HG02943 (cell line): ENCODE results near the gene CDC42BPB.

Source experiments
- ATAC-seq: cut with Tn5 transposase; IDR thresholded peaks from one replicate; pipeline ENCODE4 v1.9.1; 2021; ENCODE audit warnings: mild to moderate bottlenecking, low read depth, moderate library complexity; ENCODE audit not compliant: unreplicated experiment

Gene CDC42BPB

DNA sequence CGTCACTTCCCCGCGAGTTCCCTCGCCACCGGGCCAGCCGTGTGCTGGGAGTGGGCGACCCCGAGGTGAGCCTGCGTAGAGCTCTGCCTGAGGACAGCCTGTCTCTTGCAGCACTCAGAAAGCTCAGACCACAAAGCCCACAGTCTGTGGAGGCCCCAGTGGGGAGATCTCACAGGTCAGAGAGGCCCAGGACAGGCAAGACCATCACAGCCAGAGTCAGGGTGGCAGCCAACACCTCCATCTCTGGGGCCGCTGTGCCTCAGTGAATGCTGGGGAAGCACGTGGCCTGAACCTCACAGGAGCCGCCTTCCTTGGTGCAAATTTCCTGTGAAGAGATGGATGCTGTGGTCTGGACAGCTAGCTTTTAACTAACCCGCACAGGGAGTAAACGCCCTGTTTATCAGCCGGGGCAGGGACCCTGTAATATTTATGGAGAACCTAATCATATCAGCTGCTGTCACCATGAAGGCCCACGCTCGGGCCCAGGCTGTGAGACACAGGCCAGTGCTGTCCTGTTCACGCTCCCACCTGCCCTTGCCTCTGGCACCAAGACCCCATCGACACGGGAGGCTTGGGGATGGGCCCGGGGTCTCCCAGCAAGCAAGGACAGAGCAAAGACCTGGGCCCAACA, 56.9 kb downstream of the CDC42BPB start:
- no peak for ATAC-seq

DNA sequence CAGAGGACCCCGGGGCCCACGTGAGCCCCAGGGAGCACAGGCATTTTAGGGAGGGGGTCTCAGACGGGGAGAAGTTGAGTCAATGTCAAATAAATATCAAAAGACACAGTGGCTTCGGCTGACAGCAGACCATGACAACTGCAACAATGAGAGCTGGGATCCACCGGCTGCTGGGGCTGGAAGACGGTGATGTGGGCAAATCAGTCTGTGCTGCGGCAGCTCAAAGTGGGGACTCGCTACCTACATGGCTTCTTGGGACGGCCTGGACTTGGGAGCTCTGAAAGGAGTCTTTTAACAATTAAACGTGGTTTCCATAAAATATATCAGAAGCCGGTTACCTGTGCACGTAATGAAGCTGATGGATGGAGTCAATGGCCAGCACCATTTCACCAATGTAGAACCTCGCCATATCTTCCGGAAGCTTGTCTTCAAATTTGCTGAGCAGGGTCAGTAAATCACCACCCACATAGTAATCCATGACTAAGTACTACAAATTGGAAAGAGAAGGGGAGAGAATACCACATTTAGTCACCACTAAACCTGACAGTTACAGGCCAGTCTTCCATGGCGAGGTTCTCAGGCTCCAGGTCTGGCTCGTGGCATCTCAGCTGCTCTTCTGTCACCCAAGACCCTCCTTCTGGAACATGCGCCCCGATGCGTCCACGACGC, 58.0 kb downstream of the CDC42BPB start:
- no peak for ATAC-seq

DNA sequence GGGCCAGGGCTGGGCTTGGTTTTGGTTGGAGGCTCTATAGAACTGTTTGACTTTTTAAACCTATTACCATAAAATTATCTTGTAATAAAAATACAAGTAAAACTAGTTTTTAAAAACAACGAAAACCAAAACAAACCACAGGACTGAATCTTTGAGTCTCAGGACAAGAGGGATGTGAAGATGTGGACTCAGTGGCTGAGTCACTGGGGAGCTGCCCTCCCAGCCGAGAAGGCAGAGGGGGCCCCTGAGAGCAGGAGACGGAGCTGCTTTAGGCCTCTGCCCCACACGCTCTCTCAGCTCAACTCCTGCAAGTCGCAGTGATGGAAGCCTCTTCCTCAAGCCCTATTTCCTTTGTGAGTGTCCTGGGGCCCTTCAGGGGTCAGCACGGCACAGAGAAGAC, 59.0 kb downstream of the CDC42BPB start:
- no peak for ATAC-seq

DNA sequence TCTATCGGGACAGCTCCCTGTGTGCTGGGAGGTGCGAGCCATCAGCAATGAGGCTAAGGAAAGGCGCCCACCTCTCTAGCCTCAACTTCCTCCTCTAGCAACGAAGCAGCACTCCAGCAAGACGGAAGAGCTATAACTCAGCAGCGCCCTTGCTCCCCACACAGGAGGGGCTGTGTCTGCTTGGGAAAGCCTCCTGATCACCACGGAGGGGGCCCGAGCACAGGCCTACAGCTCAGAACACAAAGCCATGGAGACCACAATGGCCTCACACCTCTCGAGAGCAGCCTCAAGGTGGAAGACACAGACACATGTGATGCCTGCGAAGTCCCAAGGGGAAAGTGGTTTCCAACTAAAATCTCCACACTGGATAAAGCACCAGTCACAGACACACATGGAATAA, 60.4 kb downstream of the CDC42BPB start:
- ATAC-seq = no peak

DNA sequence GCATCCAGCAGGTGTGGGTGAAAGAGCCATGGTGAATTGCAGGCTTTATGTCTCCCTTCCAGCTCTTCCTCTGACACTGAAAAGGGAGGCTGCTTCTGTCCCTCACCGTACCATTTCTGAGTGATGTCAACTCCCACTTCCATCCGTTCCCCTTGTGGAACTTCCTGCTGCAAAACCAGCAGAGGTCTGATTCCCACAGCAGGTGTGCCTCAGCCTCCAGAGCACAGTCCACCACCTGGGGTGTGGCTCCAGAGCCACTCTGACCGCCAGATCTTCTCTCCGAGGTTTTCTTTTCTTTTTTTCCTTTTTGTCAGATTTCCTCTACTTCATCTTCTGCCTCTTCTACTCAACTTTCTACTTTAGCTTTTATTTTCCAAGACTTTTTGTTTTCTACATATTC, 62.7 kb downstream of the CDC42BPB start:
- no peak for ATAC-seq

DNA sequence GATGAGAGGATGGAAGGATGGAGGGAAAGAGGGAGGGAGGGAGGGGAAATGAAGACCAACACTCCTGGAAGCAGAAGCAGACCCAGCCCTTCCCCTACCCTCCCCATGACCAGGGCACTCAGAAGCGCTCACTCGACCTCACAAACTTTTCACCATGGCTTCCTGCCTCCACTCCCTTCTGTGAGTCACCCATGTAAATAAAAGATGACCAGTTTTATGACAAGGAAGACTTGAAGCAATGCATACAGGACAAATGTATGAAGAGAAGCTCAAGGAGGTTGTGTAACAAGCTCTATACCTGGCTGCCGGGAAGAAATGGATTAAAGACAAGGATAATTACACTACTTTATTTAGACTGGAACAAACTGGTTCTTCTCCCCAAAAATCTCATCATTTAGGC, 63.8 kb downstream of the CDC42BPB start:
- no peak for ATAC-seq

DNA sequence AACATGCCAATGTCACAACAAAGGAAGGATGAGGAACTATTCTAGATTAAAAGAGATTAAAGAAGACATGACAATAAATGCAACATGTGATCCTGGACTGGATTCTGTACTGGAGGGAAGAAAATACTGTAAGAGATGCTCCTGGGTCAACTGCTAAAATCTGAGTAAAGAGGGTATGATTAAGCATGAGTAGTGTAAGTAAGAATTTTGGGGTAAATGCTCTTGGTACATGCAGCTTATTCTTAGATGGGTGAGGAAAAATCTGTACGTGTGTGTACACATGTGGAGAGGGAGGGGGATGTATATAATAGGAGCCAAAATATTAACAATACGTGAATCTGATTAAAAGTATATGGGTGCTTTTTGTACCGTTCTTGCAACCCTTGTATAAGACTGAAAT, 66.0 kb downstream of the CDC42BPB start:
- ATAC-seq = no peak

DNA sequence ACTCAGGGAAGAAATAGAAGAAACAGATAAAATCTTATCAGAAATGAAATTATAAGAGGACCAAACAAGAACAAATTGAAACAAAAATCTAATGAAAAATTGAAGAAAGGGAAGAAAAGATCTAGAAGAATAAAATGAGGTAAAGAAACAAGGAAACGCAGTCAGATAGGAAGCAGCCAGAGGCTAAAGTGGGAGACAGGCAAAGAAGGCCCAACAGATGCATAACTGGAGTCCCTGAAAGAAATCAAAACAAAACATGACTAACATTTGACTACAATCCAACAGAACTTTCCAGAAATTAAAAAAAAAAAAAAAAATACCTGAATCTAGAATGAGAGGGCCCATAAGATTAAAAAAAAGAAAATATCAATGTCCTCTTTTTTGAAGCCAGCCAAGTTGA, 69.3 kb downstream of the CDC42BPB start:
- no peak for ATAC-seq

DNA sequence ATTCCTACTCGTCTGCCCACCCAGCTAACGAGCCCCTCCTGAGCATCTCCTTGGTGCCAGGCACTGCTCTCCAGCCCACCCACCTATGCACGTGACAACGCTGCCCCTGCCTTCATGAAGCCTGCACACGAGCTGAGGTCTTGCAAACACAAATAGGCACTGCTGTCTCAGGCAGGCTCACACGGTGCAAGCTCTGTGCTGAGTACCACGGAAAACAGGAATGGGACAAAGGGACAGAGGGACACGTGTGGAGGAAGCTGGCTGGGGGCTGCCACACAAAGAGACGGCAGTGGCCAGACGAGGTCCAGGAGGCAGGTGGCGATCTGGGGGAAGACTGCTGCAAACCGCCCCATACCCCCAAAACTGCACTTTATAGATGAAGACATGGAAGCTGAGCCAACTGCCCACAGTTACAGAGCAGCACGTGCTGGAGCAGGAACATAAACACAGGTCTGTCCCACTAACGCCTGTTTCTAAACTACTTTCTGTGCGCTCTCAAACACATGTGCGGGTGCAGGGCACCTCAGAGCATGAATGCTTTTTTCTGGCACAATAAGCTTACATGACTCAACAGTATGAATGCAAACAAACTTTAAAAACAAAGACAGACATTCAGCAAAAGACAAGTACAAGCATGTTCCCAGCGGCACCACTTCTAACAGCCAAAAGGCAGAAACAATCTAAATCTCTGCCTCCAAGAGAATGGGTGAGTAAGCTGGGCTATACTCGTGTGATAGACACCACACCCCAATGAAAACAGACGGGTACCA, 70.4 kb downstream of the CDC42BPB start:
- ATAC-seq = no peak

DNA sequence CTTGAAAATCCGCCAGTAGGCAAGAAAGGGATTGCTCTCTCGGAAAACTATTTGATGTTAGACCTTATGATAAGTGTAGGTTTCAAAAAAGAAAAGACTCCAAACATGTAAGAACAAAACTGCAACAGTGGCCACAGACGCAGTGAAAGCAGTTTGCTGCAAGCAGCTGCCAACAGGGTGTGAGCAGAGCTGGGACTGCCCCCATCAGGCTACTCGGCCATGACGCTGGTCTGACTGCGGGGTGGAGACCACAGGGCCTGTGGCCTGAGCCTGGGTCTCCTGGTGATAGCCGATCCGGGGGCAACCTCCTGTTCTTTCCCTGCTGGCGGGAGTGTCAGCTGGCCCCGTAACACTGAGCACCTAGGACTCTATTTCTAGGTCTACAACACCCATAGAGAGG, 71.7 kb downstream of the CDC42BPB start:
- no peak for ATAC-seq

DNA sequence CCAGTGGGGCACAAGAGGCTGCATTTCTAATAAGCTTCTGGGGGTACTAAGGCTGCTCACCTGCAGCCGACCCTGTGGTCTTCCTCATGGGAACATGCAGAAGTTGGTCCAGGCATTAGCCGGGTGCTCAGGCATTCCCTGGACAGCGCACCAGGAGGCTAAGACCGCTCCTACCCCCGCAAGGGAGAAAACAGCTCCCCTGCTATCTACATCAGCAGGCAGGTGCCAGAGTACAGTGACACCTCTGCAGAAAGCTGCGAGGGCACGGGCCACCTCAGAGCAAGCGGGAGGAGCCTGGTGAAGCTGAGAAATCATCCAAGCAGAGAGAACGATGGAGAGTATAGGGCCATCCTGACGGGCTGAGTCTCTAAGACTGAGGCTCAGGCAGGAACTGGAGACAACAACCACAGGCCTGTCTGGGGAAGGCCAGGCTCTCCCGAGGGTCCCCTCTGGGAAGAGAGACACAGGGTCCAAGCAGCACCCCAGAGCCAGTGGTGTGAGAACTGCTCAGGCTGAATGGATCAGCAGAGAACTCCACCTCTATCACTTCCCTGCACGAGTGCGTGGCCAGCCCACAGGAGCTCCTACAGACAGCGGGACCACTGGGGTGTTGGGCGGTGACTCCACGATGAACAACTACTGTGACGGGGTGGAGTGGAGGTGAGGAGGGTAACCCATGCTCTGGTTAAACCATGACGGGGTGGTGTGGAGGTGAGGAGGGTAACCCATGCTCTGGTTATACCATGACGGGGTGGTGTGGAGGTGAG, 72.8 kb downstream of the CDC42BPB start:
- no peak for ATAC-seq

DNA sequence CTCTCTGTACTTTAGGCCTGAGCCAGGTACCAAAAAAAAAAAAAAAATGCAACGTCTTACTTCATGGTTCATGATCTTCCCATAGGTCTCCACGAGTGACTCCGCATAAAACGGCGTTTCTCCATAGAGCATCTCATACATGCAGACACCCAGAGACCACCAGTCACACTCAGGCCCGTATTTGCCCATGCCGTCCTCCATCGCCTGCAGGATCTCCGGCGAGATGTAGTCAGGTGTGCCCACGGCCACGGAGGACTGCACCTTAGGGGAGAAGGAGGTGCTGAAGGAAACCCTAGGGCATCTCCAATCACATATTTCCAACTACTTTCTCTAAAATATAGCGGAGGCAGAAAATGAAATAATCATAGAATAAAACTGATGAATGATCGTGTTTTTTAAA, 73.9 kb downstream of the CDC42BPB start:
- no peak for ATAC-seq

DNA sequence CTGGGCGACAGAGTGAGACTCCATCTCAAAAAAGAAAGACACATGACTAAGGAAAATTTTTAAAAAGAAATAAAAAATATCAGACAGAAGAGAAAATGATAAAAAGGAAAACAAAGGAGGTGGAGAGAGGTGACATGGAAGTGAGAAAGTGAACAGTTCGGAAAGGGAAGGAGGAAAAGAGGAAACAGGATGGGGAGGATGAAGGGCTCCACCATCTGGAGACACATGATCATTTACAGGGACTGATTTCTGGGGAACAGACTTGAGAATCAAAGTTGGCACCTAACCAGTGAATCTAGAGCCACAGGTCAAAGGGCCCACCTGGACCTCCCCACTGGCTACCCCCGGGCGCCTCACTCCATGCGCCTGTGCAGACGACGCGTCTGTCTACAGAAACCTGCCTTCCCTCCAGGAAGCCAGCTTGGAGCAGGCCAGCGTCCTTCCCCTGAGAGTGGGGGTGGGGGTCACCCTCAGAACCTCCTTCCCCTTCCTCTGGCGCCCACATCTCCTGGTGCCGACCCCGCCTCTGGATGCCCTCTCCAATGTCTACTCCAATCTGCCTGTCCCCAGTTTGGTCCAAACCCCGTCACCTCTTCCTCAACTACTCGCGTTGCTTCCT, 74.4 kb downstream of the CDC42BPB start:
- no peak for ATAC-seq

DNA sequence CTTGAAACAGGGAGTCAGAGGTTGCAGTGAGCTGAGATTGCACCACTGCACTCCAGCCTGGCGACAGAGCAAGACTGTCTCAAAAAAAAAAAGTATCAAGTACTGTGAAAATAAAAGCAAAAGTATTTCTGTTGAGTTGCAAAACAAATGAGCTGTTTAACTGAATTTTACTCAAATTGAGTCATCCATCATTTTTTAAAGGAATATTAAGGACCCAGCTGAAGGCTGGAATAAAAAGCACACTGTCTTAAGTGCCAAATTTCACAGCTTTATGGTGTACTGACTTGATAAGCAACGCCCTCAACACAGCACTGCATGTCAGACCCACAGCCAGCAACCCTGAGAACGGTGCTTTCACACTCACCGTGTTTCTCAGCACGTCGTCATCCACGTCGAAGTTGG, 76.9 kb downstream of the CDC42BPB start:
- no peak for ATAC-seq

DNA sequence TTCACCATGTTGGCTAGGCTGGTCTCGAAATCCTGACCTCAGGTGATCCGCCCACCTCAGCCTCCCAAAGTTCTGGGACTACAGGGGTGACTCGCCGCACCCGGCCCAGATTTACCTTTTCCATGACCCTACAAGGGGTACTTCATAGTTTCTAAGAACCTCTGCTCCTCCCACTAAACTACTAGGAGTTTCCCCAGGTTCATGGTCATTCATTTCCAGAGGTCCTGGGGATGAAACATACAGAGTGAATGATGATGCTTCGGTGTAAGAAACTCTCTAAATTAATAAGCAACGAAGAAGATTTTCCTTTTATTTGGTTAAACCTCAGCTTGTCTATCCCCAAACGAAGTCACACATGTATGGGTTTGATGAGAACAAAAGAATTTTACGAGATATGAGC, 77.9 kb downstream of the CDC42BPB start:
- no peak for ATAC-seq

DNA sequence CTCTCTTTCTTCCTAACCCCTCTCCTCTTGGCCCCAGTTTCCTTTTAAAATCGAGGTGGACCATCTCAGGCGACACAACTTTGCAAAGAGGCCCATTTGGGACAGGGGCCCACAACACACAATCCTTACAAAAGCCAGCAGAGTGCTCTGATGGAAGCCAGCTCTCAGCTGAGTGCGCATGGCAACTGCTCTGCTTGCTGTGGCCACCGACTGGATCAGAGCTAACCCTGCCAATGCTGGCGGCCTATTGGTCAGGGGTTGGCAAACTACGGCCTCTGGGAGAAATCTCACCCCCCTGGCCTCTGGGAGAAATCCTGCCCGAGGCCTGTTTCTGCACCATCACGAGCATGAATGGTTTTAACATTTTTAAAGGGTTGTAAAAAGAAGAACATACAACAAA, 79.9 kb downstream of the CDC42BPB start:
- ATAC-seq = no peak

DNA sequence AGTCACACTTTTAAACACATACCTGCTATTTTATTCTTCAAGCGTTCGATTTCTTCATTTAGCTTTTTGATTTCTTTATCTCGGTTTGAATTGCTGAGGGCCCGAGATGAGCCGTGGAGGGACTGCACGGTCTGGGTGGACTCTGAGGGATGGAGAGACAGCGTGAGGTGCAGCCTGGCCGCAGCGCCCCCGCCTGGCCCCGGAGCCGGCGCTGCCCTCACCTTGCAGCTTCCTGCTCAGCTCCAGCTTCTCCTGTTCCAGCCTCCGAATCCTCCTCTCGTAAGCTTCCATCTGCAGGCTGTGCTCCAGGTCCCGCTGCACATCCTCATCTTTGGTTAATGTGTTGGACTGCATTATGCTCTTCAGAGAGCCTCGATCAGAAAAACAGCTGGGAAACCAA, 81.7 kb downstream of the CDC42BPB start:
- ATAC-seq = no peak

DNA sequence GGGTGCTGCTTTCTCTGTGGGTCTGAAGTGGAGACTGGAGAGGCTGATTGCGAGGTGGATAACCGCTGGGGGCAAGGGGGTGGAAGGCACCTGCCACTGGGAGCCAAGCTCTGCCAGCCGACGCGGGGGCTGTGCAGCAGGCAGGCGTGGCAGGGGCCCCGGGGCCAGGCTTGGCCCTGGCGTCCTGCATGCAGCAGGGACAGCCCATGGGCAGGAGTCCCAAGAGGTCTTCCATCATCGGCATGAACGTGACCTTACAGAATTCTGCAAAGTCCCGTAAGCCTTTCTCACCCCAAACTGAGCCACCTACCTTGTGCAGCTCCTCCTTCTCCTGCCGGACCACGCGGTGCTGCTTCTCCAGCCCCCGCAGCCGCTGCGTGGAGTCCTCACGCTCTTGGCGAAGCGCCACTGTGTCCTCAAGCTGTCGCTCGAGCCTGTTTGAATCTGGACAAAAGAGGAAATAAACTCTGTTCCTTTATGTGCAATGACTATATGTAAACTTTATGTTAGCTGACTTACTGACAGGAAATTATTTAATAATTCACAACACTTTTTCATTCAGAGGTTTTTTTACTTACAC, 83.6 kb downstream of the CDC42BPB start:
- no peak for ATAC-seq

DNA sequence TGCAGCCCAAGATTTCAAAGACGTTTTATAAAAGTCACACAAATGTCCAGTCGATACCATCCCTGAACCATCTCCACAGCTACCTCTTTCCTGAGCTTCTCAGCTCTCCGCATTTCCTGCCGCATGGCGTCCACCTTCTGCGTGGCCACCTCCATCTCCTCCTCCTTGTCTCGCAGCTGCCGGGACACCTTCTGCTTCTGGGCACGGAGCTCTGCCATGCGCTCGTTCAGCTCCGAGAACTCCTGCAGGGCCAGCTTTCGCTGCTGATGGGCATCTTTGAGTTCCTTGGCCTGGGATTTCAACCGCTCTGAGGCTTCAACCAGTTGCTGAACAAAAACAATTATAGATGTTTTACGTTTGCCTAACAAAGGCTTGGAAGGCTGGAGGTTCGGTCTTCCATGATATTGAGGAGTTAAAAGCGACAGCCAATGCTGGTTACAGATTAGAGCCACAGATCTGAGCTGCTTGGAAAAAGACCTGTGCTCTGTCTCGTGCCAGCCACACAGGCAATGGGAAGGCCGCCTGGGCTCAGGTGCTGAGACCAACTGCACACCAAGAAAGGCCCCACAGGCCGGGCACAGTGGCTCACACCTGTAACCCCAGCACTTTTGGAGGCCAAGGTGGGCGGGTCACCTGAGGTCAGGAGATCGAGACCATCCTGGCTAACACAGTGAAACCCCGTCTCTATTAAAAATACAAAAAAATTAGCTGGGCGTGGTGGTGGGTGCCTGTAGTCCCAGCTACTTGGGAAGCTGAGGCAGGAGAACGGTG, 85.3 kb downstream of the CDC42BPB start:
- no peak for ATAC-seq

DNA sequence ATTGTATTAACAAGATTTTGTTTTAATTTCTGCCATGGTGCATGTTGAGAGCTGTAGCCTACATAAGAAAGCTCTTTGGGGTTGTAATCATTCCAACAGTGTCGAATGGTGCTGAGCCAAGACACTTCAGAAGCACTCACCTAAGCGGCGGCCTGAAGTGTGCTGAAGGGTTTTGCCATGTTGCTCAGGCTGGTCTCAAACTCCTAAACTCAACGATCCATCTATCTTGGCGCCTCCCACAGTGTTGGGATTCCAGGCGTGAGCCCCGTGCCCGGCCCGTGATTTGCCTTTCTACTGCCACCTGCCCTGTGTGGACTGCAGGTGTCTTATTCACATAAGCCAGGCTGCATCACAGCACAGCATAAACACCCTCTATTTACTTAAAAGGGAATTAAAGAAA, 86.0 kb downstream of the CDC42BPB start:
- no peak for ATAC-seq
